Thyroid gland (tissue), 4 donors: Measurements from ENCODE around the gene SCGB1A1.

Source experiments
- POLR2A ChIP-seq, 2 donors: fragments of 450-650 bp; IDR thresholded peaks; one replicate each; pipeline ENCODE4 v1.6.1; 2017; ENCODE audit warnings: antibody characterized with exemption in 2 of 2, mild to moderate bottlenecking in 2 of 2, moderate library complexity in 1 of 2
- TF ChIP-seq, protein P1 (sequence below), 6 experiments: fragments of 200-600 bp in 3 of 6; fragments of 450-650 bp in 3 of 6; sonication (generic) in 3 of 6; IDR thresholded peaks; one replicate each; pipeline ENCODE4 v1.5.1; 2016 to 2019; ENCODE audit warnings: antibody characterized with exemption in 6 of 6, mild to moderate bottlenecking in 2 of 6, inconsistent platforms in 1 of 6, moderate library complexity in 1 of 6

DNA sequence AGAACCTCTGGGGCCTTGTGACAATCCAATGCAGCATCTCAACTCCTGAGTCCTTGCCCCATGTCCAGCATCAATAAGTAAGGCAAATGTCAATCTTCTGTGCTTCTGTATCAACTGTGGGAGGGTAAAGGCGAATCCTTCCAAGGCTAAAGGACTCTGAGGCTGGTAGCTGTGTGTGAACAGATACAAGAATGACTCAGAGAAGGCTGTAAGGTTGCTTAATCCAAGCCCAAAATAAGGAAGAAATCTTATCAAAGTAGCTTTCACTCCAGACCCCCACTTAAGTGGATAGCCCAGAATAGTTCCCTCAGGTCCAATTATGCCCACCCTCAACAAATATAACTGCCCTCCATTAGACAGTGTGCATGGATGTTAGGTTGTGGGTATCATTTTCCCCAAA is 28.1 kb upstream of the SCGB1A1 start:
- TF ChIP-seq, protein P1, sequence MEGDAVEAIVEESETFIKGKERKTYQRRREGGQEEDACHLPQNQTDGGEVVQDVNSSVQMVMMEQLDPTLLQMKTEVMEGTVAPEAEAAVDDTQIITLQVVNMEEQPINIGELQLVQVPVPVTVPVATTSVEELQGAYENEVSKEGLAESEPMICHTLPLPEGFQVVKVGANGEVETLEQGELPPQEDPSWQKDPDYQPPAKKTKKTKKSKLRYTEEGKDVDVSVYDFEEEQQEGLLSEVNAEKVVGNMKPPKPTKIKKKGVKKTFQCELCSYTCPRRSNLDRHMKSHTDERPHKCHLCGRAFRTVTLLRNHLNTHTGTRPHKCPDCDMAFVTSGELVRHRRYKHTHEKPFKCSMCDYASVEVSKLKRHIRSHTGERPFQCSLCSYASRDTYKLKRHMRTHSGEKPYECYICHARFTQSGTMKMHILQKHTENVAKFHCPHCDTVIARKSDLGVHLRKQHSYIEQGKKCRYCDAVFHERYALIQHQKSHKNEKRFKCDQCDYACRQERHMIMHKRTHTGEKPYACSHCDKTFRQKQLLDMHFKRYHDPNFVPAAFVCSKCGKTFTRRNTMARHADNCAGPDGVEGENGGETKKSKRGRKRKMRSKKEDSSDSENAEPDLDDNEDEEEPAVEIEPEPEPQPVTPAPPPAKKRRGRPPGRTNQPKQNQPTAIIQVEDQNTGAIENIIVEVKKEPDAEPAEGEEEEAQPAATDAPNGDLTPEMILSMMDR (IDR thresholded peaks at IDR 0.05): no peak
- no peak for TF ChIP-seq POLR2A (IDR thresholded peaks at IDR 0.05)
